Activated effector memory CD4-positive, alpha-beta T cell treated with Interleukin-2 at 50 U/mL for 16 hours (primary cell): ENCODE measurements around the gene TMEM33.
"Not testable (repeated sequence)": the region's sequence is repeated elsewhere in the genome, so short reads cannot be mapped to it uniquely, and the experiment has no call there.

Experiments
- DNase-seq: peaks from one replicate; pipeline ENCODE4 v3.0.0-alpha.2; 2020

TMEM33 gene, protein sequence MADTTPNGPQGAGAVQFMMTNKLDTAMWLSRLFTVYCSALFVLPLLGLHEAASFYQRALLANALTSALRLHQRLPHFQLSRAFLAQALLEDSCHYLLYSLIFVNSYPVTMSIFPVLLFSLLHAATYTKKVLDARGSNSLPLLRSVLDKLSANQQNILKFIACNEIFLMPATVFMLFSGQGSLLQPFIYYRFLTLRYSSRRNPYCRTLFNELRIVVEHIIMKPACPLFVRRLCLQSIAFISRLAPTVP

DNA sequence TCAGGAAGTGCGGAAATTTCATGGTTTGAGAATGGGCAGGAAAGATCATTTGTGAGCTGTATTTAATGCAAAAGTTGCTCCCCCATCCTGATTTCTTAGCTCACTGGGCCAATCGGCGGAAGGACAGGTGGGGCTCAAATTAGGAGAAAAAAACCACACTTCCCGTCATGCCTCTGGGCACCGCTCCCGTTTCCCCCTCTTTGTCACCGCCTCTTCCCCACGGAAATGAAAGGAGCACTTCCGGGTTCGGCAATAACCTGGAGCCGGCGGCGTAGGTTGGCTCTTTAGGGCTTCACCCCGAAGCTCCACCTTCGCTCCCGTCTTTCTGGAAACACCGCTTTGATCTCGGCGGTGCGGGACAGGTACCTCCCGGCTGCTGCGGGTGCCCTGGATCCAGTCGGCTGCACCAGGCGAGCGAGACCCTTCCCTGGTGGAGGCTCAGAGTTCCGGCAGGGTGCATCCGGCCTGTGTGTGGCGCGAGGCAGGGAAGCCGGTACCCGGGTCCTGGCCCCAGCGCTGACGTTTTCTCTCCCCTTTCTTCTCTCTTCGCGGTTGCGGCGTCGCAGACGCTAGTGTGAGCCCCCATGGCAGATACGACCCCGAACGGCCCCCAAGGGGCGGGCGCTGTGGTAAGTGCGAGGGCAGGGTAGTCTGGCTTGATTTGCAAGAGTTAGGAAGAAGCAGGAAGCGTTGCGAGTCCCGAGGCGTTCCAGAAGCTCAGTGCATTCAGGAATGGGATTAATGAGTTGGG, at the start of gene TMEM33:
Gene TMEM33 (plus strand): TSS at position 529 of the 751 bp plus-strand sequence. CDS start 56 bp downstream, at position 585.
- peak; percentile 70 for DNase-seq

DNA sequence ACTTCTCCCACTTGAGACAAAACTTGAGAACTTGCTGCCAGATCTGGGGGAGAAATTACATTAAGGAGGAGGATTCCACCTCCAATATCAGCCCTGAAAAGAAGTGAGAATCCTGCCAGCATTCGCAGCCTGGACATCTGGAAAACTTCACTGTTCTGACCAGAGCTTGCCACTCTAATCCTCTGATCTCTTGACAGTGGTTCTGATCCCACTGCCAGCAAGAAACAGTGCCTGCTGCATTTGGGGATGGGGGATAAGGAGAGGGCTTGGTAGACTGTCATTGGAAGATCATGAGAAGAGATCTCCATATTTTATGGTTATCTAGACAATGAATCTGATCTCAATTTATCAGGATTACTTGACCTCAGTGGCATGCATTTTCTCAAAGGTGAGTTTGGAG, 49.8 kb upstream of the TMEM33 start:
- no peak for DNase-seq

DNA sequence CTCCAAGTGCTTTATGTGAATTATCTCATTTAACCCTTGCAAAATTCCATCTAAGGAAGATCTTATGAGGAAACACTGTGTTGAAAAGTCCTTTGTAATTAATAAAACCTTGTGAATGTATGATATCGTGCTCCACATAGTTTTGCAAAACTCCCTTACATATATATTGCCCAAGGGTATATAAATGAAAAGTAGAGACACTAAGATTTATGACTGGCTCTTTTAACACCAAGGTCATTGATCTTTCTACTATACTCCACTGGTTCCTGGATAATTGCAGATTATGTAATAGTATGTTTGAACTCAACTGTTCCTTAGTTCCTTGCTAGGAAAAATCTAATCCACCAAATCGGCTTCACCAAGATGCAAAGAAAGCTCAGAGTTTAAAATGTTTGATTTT, 48.0 kb upstream of the TMEM33 start:
- DNase-seq, result no peak

DNA sequence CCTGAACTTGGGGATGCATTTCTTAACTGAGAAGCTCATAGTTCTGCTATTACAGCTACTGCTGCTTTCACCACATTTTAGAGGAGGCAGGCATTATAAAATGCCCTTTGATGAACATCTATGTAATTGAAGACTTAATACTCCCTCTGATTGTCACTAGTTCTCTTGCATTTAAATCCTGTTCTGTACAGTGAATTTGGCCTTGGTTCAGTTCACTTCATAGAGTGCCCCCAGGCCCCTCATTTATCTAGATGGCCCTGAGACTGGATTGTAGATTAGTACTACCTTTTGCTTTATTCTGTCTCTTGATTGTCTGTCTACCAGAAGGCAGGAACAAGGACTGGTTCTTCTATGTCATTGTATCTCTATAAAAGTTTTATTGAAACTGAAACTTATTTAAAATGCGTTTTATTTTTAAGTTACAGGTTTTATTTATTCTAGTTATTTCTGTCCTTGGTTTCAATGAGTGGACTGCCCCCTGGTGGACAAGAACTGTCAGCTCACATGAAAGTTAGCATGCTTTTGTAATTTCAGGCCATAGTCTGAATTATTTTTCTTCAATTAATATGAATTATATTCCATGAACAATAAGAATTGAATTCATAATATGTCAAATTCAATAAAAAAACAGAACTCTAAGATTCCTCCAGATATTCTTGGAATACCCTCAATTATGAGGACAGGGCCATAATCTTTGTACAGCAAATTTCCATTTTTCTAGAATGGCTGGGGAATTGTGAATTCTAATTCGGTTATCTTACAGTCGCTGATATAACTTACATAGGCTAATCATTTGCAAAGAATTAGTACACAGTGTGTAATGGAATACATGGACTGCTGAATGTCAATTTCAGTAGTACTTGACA, 47.2 kb upstream of the TMEM33 start:
- no peak for DNase-seq

DNA sequence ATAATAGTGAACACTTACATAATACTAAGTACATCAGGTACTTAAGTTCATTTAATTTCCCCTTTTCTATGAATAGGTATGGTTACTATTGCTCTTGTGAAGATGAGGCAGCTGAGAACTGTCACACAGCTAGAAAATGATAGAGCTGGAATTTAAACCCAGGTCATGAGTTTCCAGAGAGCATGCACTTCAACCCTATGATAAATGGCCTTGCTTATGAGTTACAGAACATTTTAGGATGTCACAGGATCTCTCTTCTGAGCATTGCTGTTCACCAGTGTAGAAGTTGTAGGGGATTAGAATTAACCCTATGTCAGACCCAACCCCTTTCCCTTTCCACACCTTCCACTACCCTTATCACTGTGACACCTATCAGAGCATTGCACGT, 46.5 kb upstream of the TMEM33 start:
- DNase-seq, result no peak

DNA sequence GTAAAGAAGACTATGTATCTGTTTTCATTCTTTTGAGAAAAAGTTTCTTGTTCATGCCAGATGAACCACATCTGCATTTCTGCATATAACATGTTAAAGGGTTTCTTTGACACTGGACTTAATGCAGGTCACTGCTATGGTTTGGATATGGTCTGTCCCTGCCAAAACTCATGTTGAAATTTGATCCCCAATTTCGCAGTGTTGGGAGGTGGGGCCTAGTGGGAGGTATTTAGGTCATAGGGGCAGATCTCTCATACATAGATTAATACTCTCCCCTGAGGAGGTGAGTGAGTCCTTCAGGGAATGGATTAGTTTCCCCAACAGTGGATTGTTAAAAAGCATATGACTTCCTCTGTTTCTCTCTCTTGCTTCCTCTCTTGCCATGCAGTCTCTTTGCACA, 45.9 kb upstream of the TMEM33 start:
- no peak for DNase-seq

DNA sequence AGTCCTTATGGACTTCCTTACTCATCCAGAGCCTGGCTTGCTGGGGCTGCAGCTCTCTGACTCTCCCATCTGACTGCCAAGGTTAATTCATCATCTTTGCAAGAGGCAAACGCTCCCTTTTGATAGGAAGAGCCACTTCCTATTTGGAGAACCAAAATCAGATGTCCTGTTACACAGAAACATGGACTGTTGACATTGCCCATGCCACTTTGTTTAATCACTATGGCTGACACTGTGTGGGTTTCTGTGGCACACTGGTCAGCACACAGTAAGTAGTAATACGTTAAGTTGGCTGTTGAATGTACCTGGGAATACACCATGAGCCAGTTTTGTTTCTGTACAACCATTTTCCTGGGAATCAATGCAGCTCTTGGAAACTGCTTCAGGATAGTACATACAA, 45.1 kb upstream of the TMEM33 start:
- DNase-seq, result no peak

DNA sequence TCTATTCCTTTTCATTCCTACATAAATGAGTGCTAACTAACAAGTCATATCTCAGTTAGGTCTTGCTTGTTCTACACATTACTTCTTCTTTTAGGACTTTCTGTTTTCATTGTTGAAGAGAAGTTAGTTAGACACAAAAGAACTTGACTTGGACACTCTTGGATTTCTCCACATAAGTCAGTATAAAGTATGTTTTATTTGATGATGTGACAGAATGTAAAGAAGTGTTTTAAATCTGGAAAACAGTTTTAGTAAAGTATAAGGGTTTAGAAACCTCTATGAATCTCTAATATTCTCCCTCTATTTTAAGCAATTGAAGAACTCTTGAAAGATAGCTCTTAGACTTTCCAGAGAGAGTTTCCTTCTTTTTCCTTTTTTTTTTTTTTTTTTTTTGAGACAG, 38.6 kb upstream of the TMEM33 start:
- no peak for DNase-seq

DNA sequence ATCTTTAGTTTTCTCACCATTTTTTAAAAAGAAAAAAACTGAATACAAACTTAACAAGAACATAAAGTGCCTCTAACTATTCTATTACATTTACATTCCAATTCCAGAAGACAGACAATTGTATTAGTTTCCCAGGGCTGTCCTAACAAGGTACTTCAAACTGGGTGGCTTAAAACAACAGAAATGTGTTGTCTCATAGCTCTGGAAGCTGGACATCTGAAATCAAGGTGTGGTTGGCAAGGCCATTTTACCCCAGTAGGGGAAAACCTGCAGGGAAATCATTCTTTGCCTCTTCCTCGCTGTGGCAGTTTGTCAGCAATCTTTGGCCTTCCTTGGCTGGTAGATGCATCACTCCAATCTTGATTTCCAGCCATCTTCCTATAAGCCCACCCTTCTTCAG, 37.5 kb upstream of the TMEM33 start:
- DNase-seq, result no peak

DNA sequence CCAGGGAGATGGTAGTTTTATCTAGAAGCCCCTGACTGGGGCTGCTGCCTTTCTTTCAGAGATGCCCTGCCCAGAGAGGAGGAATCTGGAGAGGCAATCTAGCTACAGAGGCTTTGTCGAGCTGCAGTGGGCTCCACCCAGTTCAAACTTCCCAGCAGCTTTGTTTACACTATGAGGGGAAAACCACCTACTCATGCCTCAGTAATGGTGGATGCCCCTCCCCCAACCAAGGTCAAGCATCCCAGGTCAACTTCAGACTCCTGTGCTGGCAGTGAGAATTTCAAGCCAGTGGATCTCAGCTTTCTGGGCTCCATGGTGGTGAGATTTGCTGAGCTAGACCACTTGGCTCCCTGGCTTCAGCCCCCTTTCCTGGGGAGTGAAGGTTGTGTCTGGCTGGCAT, 26.1 kb upstream of the TMEM33 start:
- not testable (repeated sequence) for DNase-seq

DNA sequence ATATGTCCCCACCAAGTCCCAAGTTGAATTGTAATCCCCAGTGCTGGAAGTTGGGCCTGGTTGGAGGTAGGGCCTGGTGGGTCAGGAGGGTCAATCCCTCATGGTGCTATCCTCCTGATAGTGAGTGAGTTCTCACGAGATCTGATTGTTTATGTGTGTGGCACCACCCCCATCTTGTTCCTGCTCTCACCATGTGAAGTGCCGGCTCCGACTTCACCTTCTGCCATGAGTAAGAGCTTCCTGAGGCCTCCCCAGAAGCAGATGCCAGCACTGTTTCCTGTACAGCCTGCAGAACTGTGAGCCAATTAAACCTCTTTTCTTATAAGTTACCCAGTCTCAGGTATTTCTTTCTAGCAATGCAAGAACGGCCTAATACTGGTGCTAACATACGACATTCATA, 22.7 kb upstream of the TMEM33 start:
- no peak for DNase-seq

DNA sequence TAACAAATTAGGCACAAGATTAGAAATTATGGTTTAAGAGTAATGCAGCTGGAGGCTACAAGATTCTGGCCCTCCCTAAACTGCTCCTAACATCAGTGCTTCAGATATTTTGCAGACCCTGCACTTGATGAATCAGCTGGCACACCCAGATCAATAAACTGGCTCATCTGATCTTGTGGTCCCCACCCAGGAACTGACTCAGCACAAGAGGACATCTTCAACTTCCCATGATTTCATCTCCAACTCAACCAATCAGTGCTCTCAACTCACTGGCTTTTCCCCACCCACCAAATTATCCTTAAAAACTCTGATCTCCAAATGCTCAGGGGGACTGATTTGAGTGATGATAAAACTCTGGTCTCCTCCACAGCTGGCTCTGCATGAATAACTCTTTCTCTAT, 21.7 kb upstream of the TMEM33 start:
- DNase-seq, result no peak

DNA sequence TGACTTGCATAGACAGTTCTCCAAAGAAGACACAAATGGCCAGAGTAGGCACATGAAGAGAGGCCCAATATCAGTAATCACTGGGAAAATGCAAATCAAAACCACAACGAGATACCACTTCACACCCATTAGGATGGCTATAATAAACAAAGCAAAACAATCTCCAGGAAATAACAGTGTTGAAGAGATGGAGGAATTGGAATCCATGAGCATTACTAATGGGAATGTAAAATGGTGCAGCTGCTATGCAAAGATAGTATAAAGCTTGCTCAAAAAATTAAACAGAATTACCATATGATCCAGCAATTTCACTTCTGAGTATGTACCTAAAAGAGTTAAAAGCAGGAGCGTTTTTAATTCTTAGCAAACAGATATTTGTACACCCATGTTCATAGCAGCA, 17.0 kb upstream of the TMEM33 start:
- no peak for DNase-seq

DNA sequence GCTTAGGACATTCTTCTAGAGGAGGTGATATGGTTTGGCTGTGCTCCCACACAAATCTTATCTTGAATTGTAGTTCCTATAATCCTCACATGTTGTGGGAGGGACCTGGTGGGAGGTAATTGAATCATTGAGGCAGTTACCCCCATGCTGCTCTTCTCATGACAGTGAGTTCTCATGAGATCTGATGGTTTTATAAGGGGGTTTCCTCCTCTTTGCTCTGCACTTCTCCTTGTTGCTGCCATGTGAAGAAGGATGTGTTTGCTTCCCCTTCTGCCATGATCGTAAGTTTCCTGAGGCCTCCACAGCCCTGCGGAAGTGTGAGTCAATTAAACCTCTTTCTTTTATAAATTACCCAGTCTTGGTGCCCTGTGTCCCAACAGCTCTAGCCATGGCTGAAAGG, 14.8 kb upstream of the TMEM33 start:
- not testable (repeated sequence) for DNase-seq

DNA sequence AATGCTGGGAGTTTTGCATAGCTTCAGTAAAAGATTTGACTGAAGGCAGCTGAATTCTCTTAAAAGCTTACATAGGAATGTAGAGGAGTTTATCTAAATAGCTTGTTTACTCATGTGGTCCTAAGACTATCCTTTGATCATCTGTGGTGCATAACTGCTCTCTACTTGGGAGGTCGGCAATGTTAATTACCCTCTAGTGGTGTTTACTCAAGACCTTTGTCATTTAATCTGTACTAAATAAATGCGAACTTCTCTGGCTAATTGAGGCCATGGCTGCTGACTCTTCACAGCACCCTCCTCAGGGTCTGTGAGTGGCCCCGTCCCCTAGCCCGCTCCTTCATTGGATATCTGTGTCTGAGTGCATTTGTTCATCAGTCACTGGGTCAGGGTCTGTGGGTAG, 13.8 kb upstream of the TMEM33 start:
- DNase-seq, result no peak

DNA sequence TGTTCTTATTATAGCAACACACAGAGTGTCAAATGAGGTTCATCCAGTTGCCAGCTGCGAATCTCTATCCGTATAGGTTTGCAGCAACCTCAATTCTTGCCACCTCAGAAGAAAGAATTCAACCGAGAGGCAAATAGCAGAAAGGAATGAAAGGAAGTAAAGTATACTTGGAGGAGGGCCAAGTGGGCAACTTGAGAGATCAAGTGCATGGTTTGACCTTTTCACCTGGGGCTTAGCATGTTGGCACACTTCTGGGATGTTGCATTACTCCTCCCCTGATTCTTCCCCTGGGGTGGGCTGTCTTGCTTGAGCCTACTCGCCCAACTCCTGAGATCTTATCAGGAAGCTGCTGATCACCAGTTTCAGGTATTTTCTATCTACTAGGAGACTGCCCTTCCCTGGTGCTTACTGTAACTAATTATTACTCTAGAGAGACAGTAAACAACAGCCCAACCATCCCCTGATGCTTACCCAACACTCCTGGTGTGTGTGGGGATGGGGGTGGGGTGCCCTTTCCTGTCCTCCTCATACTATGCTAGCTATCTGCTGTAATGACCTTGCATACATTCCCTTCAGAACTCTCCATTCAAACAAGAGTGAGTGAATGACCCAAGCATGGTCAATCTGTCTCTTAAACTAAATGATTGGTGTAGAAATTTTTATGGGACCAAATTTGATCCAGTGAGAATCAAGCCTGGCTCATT, 7.3 kb upstream of the TMEM33 start:
- no peak for DNase-seq

DNA sequence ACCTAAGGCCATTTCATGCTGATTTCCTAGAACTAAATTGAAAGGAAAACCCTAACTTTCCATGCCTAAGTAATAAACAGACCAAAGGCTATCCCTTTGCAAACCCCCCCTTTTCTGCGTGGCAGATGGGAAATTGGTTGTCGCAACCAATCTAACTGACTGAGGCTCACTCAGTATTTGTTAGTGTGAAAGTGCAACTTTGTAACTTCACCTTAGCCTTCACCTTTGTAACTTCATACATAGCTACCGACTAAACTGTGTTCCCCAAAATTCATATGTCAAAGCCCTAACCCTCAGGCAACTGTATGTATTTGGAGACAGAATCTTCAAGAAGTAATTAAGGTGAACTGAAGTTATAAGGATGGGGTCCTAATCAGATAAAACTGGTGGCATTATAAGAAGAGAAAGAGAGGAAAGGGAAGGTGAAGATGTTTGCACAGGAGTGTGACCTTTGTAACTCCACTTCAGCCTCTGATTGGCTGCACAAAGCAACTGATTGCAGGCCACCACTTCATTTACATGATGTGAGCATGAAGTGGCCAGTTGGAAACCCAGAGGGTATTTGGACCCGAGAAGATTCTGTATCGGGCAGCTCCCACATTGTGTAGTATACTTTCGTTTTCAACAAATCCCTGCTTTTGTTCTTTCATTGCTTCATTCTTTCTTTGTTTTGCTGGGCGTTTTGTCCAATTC, 4.9 kb upstream of the TMEM33 start:
- no peak for DNase-seq

DNA sequence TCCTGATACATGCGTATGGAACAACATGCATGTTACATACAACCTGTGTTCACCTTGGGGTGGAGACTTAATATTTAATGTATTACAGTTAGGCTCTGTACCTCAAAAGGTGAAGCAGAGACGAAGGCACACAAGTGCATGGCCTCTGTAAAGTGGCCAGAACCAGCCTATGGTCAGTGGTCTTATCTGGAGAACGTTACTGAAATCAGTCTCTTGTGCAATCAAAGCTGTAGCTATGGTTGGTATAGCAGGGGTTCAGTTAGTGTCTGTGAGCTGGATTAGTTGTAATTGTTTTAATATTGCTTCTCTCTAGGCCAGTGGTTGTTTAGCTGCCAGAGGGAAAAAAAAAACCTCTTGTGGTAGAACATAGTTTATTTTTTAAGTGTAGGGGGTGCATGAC, 2.2 kb upstream of the TMEM33 start:
- no peak for DNase-seq

DNA sequence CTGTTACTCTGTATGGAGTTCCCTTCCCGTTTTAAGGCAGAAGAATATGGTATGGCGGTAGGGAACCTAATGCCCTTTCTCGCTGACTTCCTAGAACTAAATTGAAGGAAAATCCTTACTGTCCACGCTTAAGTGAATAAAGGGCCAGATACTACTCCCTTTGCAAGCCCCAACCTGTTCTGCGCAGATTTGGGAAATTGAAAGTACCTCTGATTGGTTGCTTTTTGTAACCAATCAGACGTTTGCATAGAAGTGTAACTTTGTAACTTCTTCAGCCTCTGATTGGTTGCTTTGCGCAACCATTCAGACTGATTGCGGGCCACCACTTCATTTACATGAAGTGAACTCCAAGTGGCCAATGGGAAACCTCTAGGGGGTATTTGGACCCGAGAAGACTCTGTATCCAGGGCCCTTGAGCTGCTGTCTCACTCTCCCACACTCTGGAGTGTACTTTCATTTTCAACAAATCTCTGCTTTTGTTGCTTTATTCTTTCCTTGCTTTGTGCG, 1.2 kb upstream of the TMEM33 start:
- no peak for DNase-seq

DNA sequence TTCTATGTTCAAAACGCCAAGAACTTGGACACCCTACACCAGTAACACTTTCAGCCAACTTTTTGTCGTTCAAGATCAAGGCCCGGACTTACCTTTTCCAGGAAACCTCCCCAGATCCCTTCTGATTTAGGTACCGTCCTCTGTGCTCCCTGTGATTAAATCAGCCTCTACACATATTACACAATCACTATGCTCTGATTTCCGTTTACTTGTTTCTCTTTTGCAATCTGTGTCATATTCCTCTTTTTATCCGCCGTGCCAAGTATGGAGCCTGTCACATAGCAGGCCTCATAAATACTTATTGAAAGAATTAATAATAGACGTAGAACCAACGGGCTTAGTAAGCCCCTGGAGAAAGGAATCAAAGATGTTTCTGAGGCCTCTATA, 722 bp upstream of the TMEM33 start:
- no peak for DNase-seq

DNA sequence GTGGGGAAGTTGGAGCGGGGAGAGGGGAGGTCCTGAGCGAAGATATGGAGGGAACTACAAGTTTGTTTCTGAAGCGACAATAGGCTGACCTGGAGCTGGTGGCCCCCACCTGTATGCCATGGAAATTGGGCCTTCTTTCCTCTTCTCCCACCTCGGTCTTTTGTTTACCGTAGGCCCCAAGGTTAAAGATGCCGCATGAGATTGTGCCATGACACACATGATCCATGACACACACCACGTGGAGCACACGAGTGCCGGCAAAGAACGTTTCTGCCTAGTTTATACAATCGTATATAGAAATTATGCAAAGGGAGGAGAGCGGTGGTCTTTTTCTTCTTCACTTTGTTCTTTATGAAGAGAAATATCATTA, 408 bp downstream of the TMEM33 start:
- no peak for DNase-seq

DNA sequence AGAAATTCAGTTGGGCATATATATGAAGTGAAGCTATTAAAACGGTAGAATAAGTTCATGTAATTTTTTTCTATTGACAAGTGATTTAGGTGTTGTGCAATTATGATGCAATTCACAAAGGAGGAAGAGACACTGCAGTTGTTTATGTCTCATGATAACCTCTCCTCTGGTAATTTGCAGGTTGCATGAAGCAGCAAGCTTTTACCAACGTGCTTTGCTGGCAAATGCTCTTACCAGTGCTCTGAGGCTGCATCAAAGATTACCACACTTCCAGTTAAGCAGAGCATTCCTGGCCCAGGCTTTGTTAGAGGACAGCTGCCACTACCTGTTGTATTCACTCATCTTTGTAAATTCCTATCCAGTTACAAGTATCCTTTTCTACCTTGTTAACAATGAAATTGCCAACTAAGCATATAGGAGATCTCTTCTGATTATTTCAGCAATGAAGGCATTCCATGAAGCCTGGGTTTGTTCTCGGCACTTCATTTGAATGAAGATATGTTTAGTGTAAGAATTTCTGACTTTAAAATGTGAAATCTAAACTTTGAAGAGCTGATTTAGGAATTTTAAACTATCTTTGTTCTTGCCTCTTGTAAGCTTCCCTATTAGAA, 3.9 kb downstream of the TMEM33 start:
- DNase-seq, result no peak
